Measurements from ENCODE around the gene PTPRE.

Gene PTPRE

GRCh38 chr10:127949831-127950230 is 42.9 kb downstream of the PTPRE start:
- DNase-seq (ENCODE audit: low read depth in 3 of 3, low spot score in 1 of 3), result no peak

- no peak for DNase-seq (ENCODE audit: low read depth in 3 of 3, low spot score in 1 of 3)
Observed at GRCh38 chr10:127951861-127952574, 45.1 kb downstream of the PTPRE start.

- DNase-seq (ENCODE audit: low read depth in 3 of 3, low spot score in 1 of 3), result no peak
Observed at GRCh38 chr10:127952575-127952869, 45.6 kb downstream of the PTPRE start.

- DNase-seq (ENCODE audit: low read depth in 3 of 3, low spot score in 1 of 3), result no peak
Observed at GRCh38 chr10:127952918-127953317, 46.0 kb downstream of the PTPRE start.

- no peak for DNase-seq (ENCODE audit: low read depth in 3 of 3, low spot score in 1 of 3)
Observed at GRCh38 chr10:127953876-127954275, 47.0 kb downstream of the PTPRE start.

GRCh38 chr10:127959428-127959827 is 52.5 kb downstream of the PTPRE start:
- DNase-seq (ENCODE audit: low read depth in 3 of 3, low spot score in 1 of 3), result no peak

- DNase-seq (ENCODE audit: low read depth in 3 of 3, low spot score in 1 of 3), result no peak
Observed at GRCh38 chr10:127961071-127961470, 54.2 kb downstream of the PTPRE start.

GRCh38 chr10:127962205-127962604 is 55.3 kb downstream of the PTPRE start:
- no peak for DNase-seq (ENCODE audit: low read depth in 3 of 3, low spot score in 1 of 3)

GRCh38 chr10:127963136-127963535 is 56.2 kb downstream of the PTPRE start:
- DNase-seq (ENCODE audit: low read depth in 3 of 3, low spot score in 1 of 3), result no peak

- no peak for DNase-seq (ENCODE audit: low read depth in 3 of 3, low spot score in 1 of 3)
Observed at GRCh38 chr10:127964621-127965020, 57.7 kb downstream of the PTPRE start.

- DNase-seq (ENCODE audit: low read depth in 3 of 3, low spot score in 1 of 3), result no peak
Observed at GRCh38 chr10:127966875-127967274, 60.0 kb downstream of the PTPRE start.

GRCh38 chr10:127968027-127968441 is 61.1 kb downstream of the PTPRE start:
- DNase-seq (ENCODE audit: low read depth in 3 of 3, low spot score in 1 of 3), result no peak

GRCh38 chr10:127968659-127969058 is 61.8 kb downstream of the PTPRE start:
- DNase-seq (ENCODE audit: low read depth in 3 of 3, low spot score in 1 of 3), result no peak

GRCh38 chr10:127971101-127971946 is 64.4 kb downstream of the PTPRE start:
- no peak for DNase-seq (ENCODE audit: low read depth in 3 of 3, low spot score in 1 of 3)

- DNase-seq (ENCODE audit: low read depth in 3 of 3, low spot score in 1 of 3), result no peak
Observed at GRCh38 chr10:127971963-127972615, 65.2 kb downstream of the PTPRE start.

GRCh38 chr10:127972751-127973357 is 66.0 kb downstream of the PTPRE start:
- DNase-seq (ENCODE audit: low read depth in 3 of 3, low spot score in 1 of 3), result no peak

- no peak for DNase-seq (ENCODE audit: low read depth in 3 of 3, low spot score in 1 of 3)
Observed at GRCh38 chr10:127973791-127974311, 66.9 kb downstream of the PTPRE start.

GRCh38 chr10:127974911-127975310 is 68.0 kb downstream of the PTPRE start:
- DNase-seq (ENCODE audit: low read depth in 3 of 3, low spot score in 1 of 3), result no peak

- DNase-seq (ENCODE audit: low read depth in 3 of 3, low spot score in 1 of 3), result no peak
Observed at GRCh38 chr10:127976286-127976685, 69.4 kb downstream of the PTPRE start.

GRCh38 chr10:127976701-127977356 is 69.9 kb downstream of the PTPRE start:
- no peak for DNase-seq (ENCODE audit: low read depth in 3 of 3, low spot score in 1 of 3)
